Activated CD8-positive, alpha-beta memory T cell treated with anti-CD3 and anti-CD28 coated beads for 24 hours (primary cell): Measurements from ENCODE around the gene SNX20.
A peak's percentile ranks its signal among the peaks of the same experiment; 100 is the strongest.

Experiments
- DNase-seq: peaks from one replicate; pipeline ENCODE4 v3.0.0-alpha.2; 2020

Gene SNX20

DNA sequence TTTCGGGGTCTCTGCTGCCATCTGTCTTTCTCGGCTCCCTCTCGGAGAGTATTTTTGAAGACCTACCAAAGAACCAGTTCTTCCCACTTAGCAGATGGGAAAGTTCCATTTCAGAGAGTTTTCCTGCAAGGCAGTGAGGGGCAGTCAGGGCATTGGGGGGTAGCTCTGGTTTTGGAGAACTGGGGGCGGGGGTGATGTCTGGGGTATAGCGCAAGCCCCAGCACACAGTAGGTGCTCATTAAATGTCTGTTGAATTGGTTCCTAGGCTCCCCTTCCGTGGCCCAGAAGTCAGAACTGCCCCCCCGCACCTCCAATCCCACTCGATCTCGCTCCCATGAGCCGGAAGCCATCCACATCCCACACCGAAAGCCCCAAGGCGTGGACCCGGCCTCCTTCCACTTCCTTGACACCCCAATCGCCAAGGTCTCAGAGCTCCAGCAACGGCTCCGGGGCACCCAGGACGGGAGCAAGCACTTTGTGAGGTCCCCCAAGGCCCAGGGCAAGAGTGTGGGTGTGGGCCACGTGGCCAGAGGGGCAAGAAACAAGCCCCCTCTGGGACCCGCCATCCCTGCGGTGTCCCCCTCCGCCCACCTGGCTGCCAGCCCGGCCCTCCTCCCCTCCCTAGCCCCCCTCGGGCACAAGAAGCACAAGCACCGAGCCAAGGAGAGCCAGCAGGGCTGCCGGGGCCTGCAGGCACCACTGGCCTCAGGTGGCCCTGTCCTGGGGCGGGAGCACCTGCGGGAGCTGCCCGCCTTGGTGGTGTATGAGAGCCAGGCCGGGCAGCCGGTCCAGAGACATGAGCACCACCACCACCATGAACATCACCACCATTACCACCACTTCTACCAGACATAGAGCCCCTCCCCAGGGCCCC is 47.9 kb downstream of the SNX20 start:
- DNase-seq: no peak

DNA sequence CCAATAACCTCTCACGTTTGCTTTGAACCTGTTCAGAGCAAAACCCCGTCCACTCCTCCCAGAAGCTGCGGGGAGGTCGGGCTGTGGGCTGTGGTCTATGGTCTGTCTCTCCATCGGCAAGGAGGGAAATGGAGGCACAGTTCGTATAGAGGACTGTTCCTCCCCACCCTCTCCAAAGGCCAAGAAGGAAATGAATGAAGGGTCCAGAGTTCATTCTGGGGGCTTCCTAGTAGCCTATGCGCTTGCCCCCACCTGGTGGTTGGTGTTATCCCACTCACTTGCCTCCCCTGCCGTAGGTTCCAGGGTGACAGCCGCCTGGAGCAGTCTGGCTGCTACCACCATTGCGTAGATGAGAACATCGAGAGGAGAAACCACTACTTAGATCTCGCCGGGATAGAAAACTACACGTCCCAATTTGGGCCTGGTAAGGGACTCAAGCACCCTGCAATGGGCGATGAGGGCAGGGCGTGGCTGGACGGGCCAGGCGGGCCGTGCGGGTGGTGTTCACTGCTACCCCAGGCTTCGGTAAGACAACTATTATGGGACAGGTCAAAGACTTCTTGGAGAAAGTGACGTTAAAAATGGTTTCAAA is 49.0 kb downstream of the SNX20 start:
- DNase-seq: no peak

- DNase-seq: no peak
Observed at GRCh38 chr16:50631249-50631984, 49.7 kb downstream of the SNX20 start.

DNA sequence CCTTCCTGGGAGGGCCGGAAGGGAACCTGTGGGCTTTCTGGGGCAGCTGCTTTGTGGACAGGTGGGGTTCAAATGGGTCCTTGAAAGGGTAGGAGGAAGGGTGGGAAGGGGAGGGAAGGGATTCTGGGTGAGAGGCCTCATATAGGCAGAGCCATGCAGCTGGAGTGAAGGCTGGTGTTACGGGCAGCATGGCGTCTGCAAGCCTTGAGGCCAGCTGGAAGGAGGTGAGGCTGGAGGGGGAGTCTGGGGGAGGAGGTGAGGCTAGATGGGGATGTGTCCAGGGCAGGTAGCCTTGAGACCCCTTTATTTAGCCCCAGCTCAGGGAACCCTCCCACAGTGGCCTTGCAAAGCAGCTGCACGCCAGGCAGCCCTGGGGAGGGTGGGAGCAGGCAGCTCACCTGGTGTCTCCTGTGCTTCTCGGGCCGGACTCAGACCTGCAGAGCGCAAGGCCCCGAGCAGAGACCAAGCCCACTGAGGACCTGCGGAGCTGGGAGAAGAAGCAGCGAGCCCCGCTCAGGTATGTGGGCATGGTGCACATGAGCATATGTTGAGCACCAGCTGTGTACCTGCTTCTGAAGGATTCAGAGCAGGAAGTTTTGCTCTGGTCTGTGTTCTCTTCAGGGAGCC is 50.6 kb downstream of the SNX20 start:
- DNase-seq: no peak

DNA sequence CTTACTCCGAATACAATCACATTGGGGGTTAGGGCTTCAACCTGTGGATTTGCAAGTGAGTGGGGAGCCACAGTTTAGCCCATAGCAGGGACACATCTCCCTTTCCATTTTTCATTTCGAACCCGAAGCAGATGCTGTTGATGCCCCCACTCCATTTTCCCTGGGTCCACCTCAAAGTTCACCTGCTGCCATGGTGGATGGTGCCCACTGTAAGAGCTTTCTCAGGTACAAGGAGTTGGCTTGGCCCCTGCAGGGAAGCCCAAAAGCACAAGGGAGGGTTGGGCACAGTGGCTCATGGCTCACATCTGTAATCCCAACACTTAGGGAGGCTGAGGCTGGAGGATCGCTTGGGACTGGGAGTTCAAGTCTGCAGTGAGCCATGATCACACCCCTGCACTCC is 51.8 kb downstream of the SNX20 start:
- DNase-seq: no peak

- DNase-seq: no peak
Observed at GRCh38 chr16:50628156-50628802, 52.8 kb downstream of the SNX20 start.

GRCh38 chr16:50627419-50627818 is 53.7 kb downstream of the SNX20 start:
- peak; percentile 67 for DNase-seq

DNA sequence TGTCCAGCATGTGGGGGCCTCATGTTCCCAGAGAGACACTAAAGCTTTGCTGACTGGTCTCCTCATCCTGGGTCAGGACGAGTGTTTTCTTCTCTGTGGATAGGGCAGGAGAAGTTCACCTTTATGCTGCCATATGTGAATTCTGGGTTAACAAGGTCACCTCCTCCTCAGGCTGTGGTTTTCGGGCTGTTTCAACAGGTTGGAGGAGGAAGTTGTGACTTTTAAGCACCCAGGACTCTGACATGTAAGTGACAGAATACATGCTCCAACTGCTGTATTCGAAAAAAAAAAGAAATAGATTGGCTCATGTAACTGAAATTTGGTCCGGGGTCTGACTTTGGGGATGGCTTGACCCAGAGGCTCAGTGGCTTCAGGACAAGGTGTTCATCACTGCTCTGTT is 54.2 kb downstream of the SNX20 start:
- DNase-seq: no peak

GRCh38 chr16:50625374-50625773 is 55.7 kb downstream of the SNX20 start:
- DNase-seq: no peak

DNA sequence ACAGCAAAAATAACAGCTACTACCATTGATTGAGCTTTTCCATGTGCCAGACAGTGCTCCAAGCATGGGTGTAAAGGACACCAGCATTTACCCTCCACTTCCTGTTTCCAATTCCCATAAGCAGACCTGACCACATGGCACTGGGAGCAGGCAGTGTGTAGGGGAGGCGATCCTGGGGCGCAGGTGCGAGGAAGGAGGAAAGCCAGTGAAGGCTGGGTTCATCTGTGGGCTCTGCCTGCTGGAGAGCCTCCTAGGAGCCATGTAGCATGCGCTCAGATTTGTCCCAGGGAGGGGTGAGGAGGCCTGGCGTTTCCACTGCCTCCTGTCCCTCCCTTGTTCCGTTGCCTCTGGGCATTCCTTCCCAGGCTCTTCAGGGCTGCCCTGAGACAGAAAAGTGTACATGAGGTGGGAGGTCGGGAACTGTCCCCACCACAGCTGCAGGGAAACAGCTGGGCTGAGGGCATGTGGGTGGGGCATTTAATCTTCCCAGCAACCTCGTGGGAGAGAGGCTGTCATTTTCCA is 56.6 kb downstream of the SNX20 start:
- DNase-seq: no peak

GRCh38 chr16:50622643-50623369 is 58.3 kb downstream of the SNX20 start:
- DNase-seq: no peak

GRCh38 chr16:50622029-50622428 is 59.1 kb downstream of the SNX20 start:
- DNase-seq: no peak
